ENCODE results near the gene TMEM89.

Gene TMEM89

GRCh38 chr3:48621461-48621869, at the start of gene TMEM89:
Gene TMEM89 (minus strand): TSS chr3:48621769. CDS start chr3:48621756, 13 bp downstream.
- Histone ChIP-seq H3K4me2 (peak within 1 kb of the TSS in 7 of 11 experiments; percentile 12 to 46 (median 34); a peak in 3 of 22 replicates), H4K20me1 (peaks cover 0 to 8% (median 0%) of the 10 kb centered on the region in 11 experiments; a peak in 1 of 22 replicates), H3K9me3 (replicated peaks in 1 of 11) (peaks cover 24 to 46% (median 32%) of the 10 kb centered on the region in 11 experiments), H3K36me3 (peaks cover 10 to 50% (median 39%) of the 10 kb centered on the region in 11 experiments), H3K9ac (0 out of 22 replicates have a peak within 1 kb of the TSS, but pooled peaks of 1 of the 11 experiments have one; percentile 13), H3K4me1 (peaks cover 0 to 18% (median 12%) of the 10 kb centered on the region in 10 experiments; a peak in 12 of 20 replicates), H3K27ac (no peak within 1 kb of the TSS), H3K27me3 (no peaks in the 10 kb centered on the region), H3K4me3 (no peak within 1 kb of the TSS)
- no peak for TF ChIP-seq Cebpa-rat (IDR thresholded peaks at IDR 0.05)

- Histone ChIP-seq H4K20me1 (peaks cover 0 to 21% (median 8%) of the 10 kb centered on the region in 11 experiments; a peak in 12 of 22 replicates), H3K9me3 (replicated peaks in 1 of 11) (peaks cover 16 to 24% (median 21%) of the 10 kb centered on the region in 11 experiments), H3K4me1 (peaks cover 5 to 16% (median 14%) of the 10 kb centered on the region in 10 experiments; a peak in 19 of 20 replicates), H3K9ac (no peak overlapping the region), H3K36me3 (peaks cover 0 to 18% (median 12%) of the 10 kb centered on the region in 11 experiments; a peak in 11 of 22 replicates), H3K27ac (no peak overlapping the region), H3K27me3 (no peaks in the 10 kb centered on the region), H3K4me3 (no peak overlapping the region), H3K4me2 (no peak overlapping the region)
- no peak for TF ChIP-seq Cebpa-rat (IDR thresholded peaks at IDR 0.05)
Measured at GRCh38 chr3:48664929-48665328, 43.4 kb upstream of the TMEM89 start.

- H3K9ac ChIP-seq, result no peak overlapping the region
- no peak overlapping the region for H3K4me2 ChIP-seq
- peaks cover 16 to 24% (median 21%) of the 10 kb centered on the region in 11 experiments for H3K9me3 ChIP-seq (replicated peaks in 1 of 11)
- peaks cover 0 to 22% (median 8%) of the 10 kb centered on the region in 11 experiments; a peak in 12 of 22 replicates for H4K20me1 ChIP-seq
- H3K4me1 ChIP-seq, result peaks cover 5 to 16% (median 14%) of the 10 kb centered on the region in 10 experiments; a peak in 19 of 20 replicates
- no peaks in the 10 kb centered on the region for H3K27me3 ChIP-seq
- H3K36me3 ChIP-seq, result peaks cover 0 to 18% (median 12%) of the 10 kb centered on the region in 11 experiments; a peak in 11 of 22 replicates
- no peak for TF ChIP-seq Cebpa-rat (IDR thresholded peaks at IDR 0.05)
- no peak overlapping the region for H3K4me3 ChIP-seq
- no peak overlapping the region for H3K27ac ChIP-seq
Measured at GRCh38 chr3:48664313-48664644, 42.7 kb upstream of the TMEM89 start.

GRCh38 chr3:48663489-48664312, 42.1 kb upstream of the TMEM89 start:
- no peaks in the 10 kb centered on the region for H3K27me3 ChIP-seq
- H3K9me3 ChIP-seq (replicated peaks in 1 of 11), result peaks cover 16 to 24% (median 21%) of the 10 kb centered on the region in 11 experiments
- no peak overlapping the region for H3K9ac ChIP-seq
- no peak for TF ChIP-seq Cebpa-rat (IDR thresholded peaks at IDR 0.05)
- peaks cover 5 to 16% (median 14%) of the 10 kb centered on the region in 10 experiments; a peak in 19 of 20 replicates for H3K4me1 ChIP-seq
- no peak overlapping the region for H3K4me2 ChIP-seq
- H3K4me3 ChIP-seq, result no peak overlapping the region
- peaks cover 0 to 18% (median 12%) of the 10 kb centered on the region in 11 experiments; a peak in 11 of 22 replicates for H3K36me3 ChIP-seq
- peaks cover 0 to 22% (median 8%) of the 10 kb centered on the region in 11 experiments; a peak in 12 of 22 replicates for H4K20me1 ChIP-seq
- H3K27ac ChIP-seq, result no peak overlapping the region

- peak within 1 kb of the TSS; percentile 65 to 98 (median 86) for H3K4me2 ChIP-seq
- H3K9ac ChIP-seq, result no peak within 1 kb of the TSS
- TF ChIP-seq Cebpa-rat (IDR thresholded peaks at IDR 0.05), result no peak
Measured at GRCh38 chr3:48662753-48663488, 41.4 kb upstream of the TMEM89 start, which contains the start of gene CELSR3. Gene CELSR3 (minus strand): TSS chr3:48662886. CDS start chr3:48662634, 252 bp downstream.

GRCh38 chr3:48662145-48662752, 40.7 kb upstream of the TMEM89 start:
- peaks cover 0 to 17% (median 12%) of the 10 kb centered on the region in 11 experiments; a peak in 11 of 22 replicates for H3K36me3 ChIP-seq
- peaks cover 0 to 22% (median 8%) of the 10 kb centered on the region in 11 experiments; a peak in 12 of 22 replicates for H4K20me1 ChIP-seq
- H3K9me3 ChIP-seq (replicated peaks in 1 of 11), result peaks cover 16 to 24% (median 21%) of the 10 kb centered on the region in 11 experiments
- peaks cover 5 to 18% (median 15%) of the 10 kb centered on the region in 10 experiments; a peak in 19 of 20 replicates for H3K4me1 ChIP-seq
- H3K4me2 ChIP-seq, result peak overlapping the region; percentile 65 to 98 (median 86); a peak in 21 of 22 replicates
- H3K9ac ChIP-seq, result no peak overlapping the region
- H3K27ac ChIP-seq, result no peak overlapping the region
- 0 out of 22 replicates have a peak, but pooled peaks cover 0 to 5% (median 0%) of the 10 kb centered on the region in 11 experiments for H3K27me3 ChIP-seq
- H3K4me3 ChIP-seq, result peak overlapping the region in 8 of 10 experiments; percentile 42 to 72 (median 58); a peak in 15 of 20 replicates
- no peak for TF ChIP-seq Cebpa-rat (IDR thresholded peaks at IDR 0.05)

More at GRCh38 chr3:48662753-48663488, 41.4 kb upstream of the TMEM89 start, which contains the start of gene CELSR3:
- peak within 1 kb of the TSS; percentile 39 to 72 (median 57); a peak in 19 of 20 replicates for H3K4me3 ChIP-seq
- peaks cover 0 to 22% (median 8%) of the 10 kb centered on the region in 11 experiments; a peak in 12 of 22 replicates for H4K20me1 ChIP-seq
- H3K4me1 ChIP-seq, result peaks cover 5 to 16% (median 14%) of the 10 kb centered on the region in 10 experiments; a peak in 19 of 20 replicates
- peaks cover 0 to 18% (median 12%) of the 10 kb centered on the region in 11 experiments; a peak in 11 of 22 replicates for H3K36me3 ChIP-seq
- H3K27me3 ChIP-seq, result no peaks in the 10 kb centered on the region
- H3K9me3 ChIP-seq (replicated peaks in 1 of 11), result peaks cover 16 to 24% (median 21%) of the 10 kb centered on the region in 11 experiments
- no peak within 1 kb of the TSS for H3K27ac ChIP-seq

GRCh38 chr3:48661501-48662144, 40.1 kb upstream of the TMEM89 start:
- H3K4me2 ChIP-seq, result peak overlapping the region; percentile 65 to 98 (median 86)
- H4K20me1 ChIP-seq, result peaks cover 0 to 22% (median 8%) of the 10 kb centered on the region in 11 experiments; a peak in 12 of 22 replicates
- H3K4me3 ChIP-seq, result peak overlapping the region; percentile 39 to 72 (median 57); a peak in 19 of 20 replicates
- H3K27me3 ChIP-seq, result peaks cover 0 to 11% (median 4%) of the 10 kb centered on the region in 11 experiments; a peak in 6 of 22 replicates
- H3K9me3 ChIP-seq (replicated peaks in 1 of 11), result peaks cover 16 to 24% (median 21%) of the 10 kb centered on the region in 11 experiments
- peaks cover 0 to 17% (median 12%) of the 10 kb centered on the region in 11 experiments; a peak in 10 of 22 replicates for H3K36me3 ChIP-seq
- H3K4me1 ChIP-seq, result peaks cover 5 to 24% (median 21%) of the 10 kb centered on the region in 10 experiments; a peak in 19 of 20 replicates
- no peak overlapping the region for H3K27ac ChIP-seq
- peak overlapping the region in 4 of 11 experiments; percentile 1 to 60 (median 40); a peak in 3 of 22 replicates for H3K9ac ChIP-seq
- TF ChIP-seq Cebpa-rat (IDR thresholded peaks at IDR 0.05), result no peak
